NCI-H446 treated with DMSO at 0.1 percent for 48 hours (cell line): Measurements from ENCODE around the gene LRRC8C.

ENCODE experiments used
- DNase-seq: peaks from one replicate; lab custom pipeline; 2025; lab: John Stamatoyannopoulos, UW

Gene LRRC8C

GRCh38 chr1:89763649-89763986 lies 130.7 kb downstream of the LRRC8C start:
- DNase-seq: no peak

DNA sequence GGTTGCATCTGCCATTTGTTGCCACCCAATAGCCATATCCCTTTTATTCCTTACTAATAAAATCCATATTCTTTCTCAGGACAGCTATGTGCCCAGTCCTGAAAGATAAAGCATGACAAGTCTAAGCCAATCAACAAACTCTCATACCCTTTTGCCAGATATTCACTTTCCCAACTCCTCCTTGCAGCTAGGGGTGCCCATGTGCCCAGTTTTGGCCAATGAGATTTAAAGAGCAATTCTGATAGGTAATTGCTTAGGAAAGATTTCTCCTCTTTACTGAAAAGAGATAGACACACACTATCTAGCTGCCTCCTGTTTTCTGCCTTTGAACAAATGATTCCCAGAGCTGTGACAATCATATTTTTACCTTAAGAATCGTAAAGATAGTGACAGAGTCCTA lies 132.9 kb downstream of the LRRC8C start:
- DNase-seq: no peak

GRCh38 chr1:89767618-89768017 lies 134.7 kb downstream of the LRRC8C start:
- no peak for DNase-seq
